KMS-11 (cell line): ENCODE measurements around the gene RUBCNL.

Experiments
- H2AFZ ChIP-seq: fragments of 200-600 bp; sonication (generic); 2 replicates; pipeline ENCODE4 v1.6.1; 2016; ENCODE audit warnings: antibody characterized with exemption, mixed run types, low read depth
- H3K27ac ChIP-seq: fragments of 200-600 bp; sonication (generic); 2 replicates; pipeline ENCODE4 v1.6.1; 2016; ENCODE audit warnings: mild to moderate bottlenecking, mixed run types
- H3K27me3 ChIP-seq: fragments of 200-600 bp; sonication (generic); 2 replicates; pipeline ENCODE4 v1.6.1; 2017; ENCODE audit warnings: mild to moderate bottlenecking, low read depth, mixed run types, moderate library complexity; ENCODE audit not compliant: insufficient read depth
- H3K36me3 ChIP-seq: fragments of 200-600 bp; sonication (generic); 2 replicates; pipeline ENCODE4 v1.6.1; 2017; ENCODE audit warnings: mild to moderate bottlenecking, mixed run types; ENCODE audit not compliant: insufficient read depth
- H3K4me1 ChIP-seq: fragments of 200-600 bp; sonication (generic); 2 replicates; pipeline ENCODE4 v1.6.1; 2016; ENCODE audit warnings: mild to moderate bottlenecking, low read depth, mixed run types; ENCODE audit not compliant: poor library complexity, severe bottlenecking
- H3K4me2 ChIP-seq: fragments of 200-600 bp; sonication (generic); 2 replicates; pipeline ENCODE4 v1.7.0; 2016; ENCODE audit warnings: mild to moderate bottlenecking, mixed run types
- H3K4me3 ChIP-seq: fragments of 200-600 bp; sonication (generic); IDR thresholded peaks from 2 replicates; pipeline ENCODE4 v1.6.1; 2017; ENCODE audit warnings: low read depth, low read length, mixed read lengths; ENCODE audit not compliant: insufficient read depth
- H3K79me2 ChIP-seq: fragments of 200-600 bp; sonication (generic); 2 replicates; pipeline ENCODE4 v1.6.1; 2016; ENCODE audit warnings: low read depth, mixed run types; ENCODE audit not compliant: insufficient read depth
- H3K9ac ChIP-seq: fragments of 200-600 bp; sonication (generic); 2 replicates; pipeline ENCODE4 v1.6.1; 2016; ENCODE audit warnings: mild to moderate bottlenecking, mixed run types
- H4K20me1 ChIP-seq: fragments of 200-600 bp; sonication (generic); 2 replicates; pipeline ENCODE4 v1.6.1; 2016; ENCODE audit warnings: mild to moderate bottlenecking, mixed run types; ENCODE audit not compliant: insufficient read depth
- CTCF ChIP-seq: fragments of 200-600 bp; sonication (generic); conservative IDR thresholded peaks from 2 replicates; pipeline ENCODE4 v1.6.1; 2017; ENCODE audit warnings: low read depth, mild to moderate bottlenecking, antibody characterized with exemption, low read length, moderate library complexity, mixed read lengths

The RUBCNL gene

GRCh38 chr13:46386392-46387063 is 524 bp downstream of the RUBCNL start:
- H3K79me2 ChIP-seq = no peaks in the 10 kb centered on the region
- no peaks in the 10 kb centered on the region for H4K20me1 ChIP-seq
- H3K9ac ChIP-seq = no peak overlapping the region
- H3K4me2 ChIP-seq = peak overlapping the region; percentile 76
- no peak overlapping the region for H3K4me3 ChIP-seq
- no peaks in the 10 kb centered on the region for H3K36me3 ChIP-seq
- H2AFZ ChIP-seq = peak overlapping the region; percentile 64; the same call in 1 of the 2 replicates
- peaks cover 62% of the 10 kb centered on the region for H3K4me1 ChIP-seq
- TF ChIP-seq CTCF = no peak
- no peaks in the 10 kb centered on the region for H3K27me3 ChIP-seq
- H3K27ac ChIP-seq = no peak overlapping the region

- no peak overlapping the region for H3K4me3 ChIP-seq
- no peak overlapping the region for H3K9ac ChIP-seq
- no peak overlapping the region for H2AFZ ChIP-seq
- peaks cover 67% of the 10 kb centered on the region for H3K4me1 ChIP-seq
- H3K79me2 ChIP-seq = no peaks in the 10 kb centered on the region
- H3K27me3 ChIP-seq = no peaks in the 10 kb centered on the region
- no peak for TF ChIP-seq CTCF
- no peaks in the 10 kb centered on the region for H4K20me1 ChIP-seq
- no peak overlapping the region for H3K4me2 ChIP-seq
- H3K36me3 ChIP-seq = no peaks in the 10 kb centered on the region
- H3K27ac ChIP-seq = no peak overlapping the region
Measured at GRCh38 chr13:46385946-46386345, 1.1 kb downstream of the RUBCNL start.

GRCh38 chr13:46383383-46383782 is 3.7 kb downstream of the RUBCNL start:
- H3K9ac ChIP-seq = no peak overlapping the region
- H4K20me1 ChIP-seq = no peaks in the 10 kb centered on the region
- H3K4me2 ChIP-seq = peak overlapping the region; percentile 57; the same call in 1 of the 2 replicates
- TF ChIP-seq CTCF = no peak
- peaks cover 71% of the 10 kb centered on the region for H3K4me1 ChIP-seq
- no peak overlapping the region for H2AFZ ChIP-seq
- H3K27me3 ChIP-seq = no peaks in the 10 kb centered on the region
- peak overlapping the region; percentile 78; the same call in 1 of the 2 replicates for H3K27ac ChIP-seq
- no peak overlapping the region for H3K4me3 ChIP-seq
- H3K79me2 ChIP-seq = no peaks in the 10 kb centered on the region
- no peaks in the 10 kb centered on the region for H3K36me3 ChIP-seq

- Histone ChIP-seq H3K4me1 (peaks cover 82% of the 10 kb centered on the region), H3K27me3 (no peaks in the 10 kb centered on the region), H3K36me3 (no peaks in the 10 kb centered on the region), H2AFZ (no peak overlapping the region), H3K4me3 (no peak overlapping the region), H3K9ac (no peak overlapping the region), H3K79me2 (no peaks in the 10 kb centered on the region), H4K20me1 (no peaks in the 10 kb centered on the region), H3K4me2 (peak overlapping the region; percentile 57; the same call in 1 of the 2 replicates), H3K27ac (no peak overlapping the region)
- TF ChIP-seq CTCF = no peak
Measured at GRCh38 chr13:46382224-46382623, 4.8 kb downstream of the RUBCNL start.
